Measurements from ENCODE around the gene PPP6R3. TPM values are rescaled to one million over a fixed set of nuclear protein-coding genes. Genes with fewer than 3 reads are reported as not detected.

PPP6R3 gene
- total and polyA plus RNA-seq, 5 experiments from 2014 or later: 44.0 to 169 (median 46.6) TPM

- Mint-ChIP-seq H3K27ac (no peak overlapping the region), H3K36me3 (peaks cover 0 to 8% (median 2%) of the 10 kb centered on the region in 3 donors), H3K9me3 (peaks cover 0 to 23% (median 12%) of the 10 kb centered on the region in 9 donors), H3K27me3 (peaks cover 0 to 24% (median 7%) of the 10 kb centered on the region in 5 donors), H3K4me3 (no peak overlapping the region), H3K4me1 (no peaks in the 10 kb centered on the region)
- DNase-seq (no peak), ATAC-seq (no peak)
- POLR2A ChIA-PET: no interaction called here
Measured at GRCh38 chr11:68641880-68642279, 181.3 kb downstream of the PPP6R3 start.

GRCh38 chr11:68643585-68643984, 183.0 kb downstream of the PPP6R3 start:
- DNase-seq: no peak
- no peak for ATAC-seq
- peaks cover 6 to 37% (median 19%) of the 10 kb centered on the region in 9 donors for H3K9me3 Mint-ChIP-seq
- H3K4me3 Mint-ChIP-seq: no peak overlapping the region
- H3K36me3 Mint-ChIP-seq: peaks cover 0 to 16% (median 2%) of the 10 kb centered on the region in 3 donors
- no peaks in the 10 kb centered on the region for H3K4me1 Mint-ChIP-seq
- H3K27me3 Mint-ChIP-seq: peaks cover 0 to 25% (median 9%) of the 10 kb centered on the region in 5 donors
- peak overlapping the region in 1 of 10 donors; percentile 13 for H3K27ac Mint-ChIP-seq
- POLR2A ChIA-PET: no interaction called here

- POLR2A ChIA-PET: no interaction called here
- no peak overlapping the region for H3K4me3 Mint-ChIP-seq
- ATAC-seq (no peak), DNase-seq (no peak)
- H3K27me3 Mint-ChIP-seq: peaks cover 5 to 27% (median 18%) of the 10 kb centered on the region in 5 donors
- no peak overlapping the region for H3K27ac Mint-ChIP-seq
- peaks cover 6 to 37% (median 19%) of the 10 kb centered on the region in 9 donors for H3K9me3 Mint-ChIP-seq
- H3K4me1 Mint-ChIP-seq: no peaks in the 10 kb centered on the region
- peaks cover 0 to 16% (median 2%) of the 10 kb centered on the region in 3 donors for H3K36me3 Mint-ChIP-seq
Measured at GRCh38 chr11:68646832-68647231, 186.3 kb downstream of the PPP6R3 start.

- H3K27ac Mint-ChIP-seq: no peak overlapping the region
- no peak overlapping the region for H3K4me3 Mint-ChIP-seq
- peaks cover 0 to 16% (median 5%) of the 10 kb centered on the region in 3 donors for H3K36me3 Mint-ChIP-seq
- DNase-seq: no peak
- H3K9me3 Mint-ChIP-seq: peaks cover 6 to 34% (median 21%) of the 10 kb centered on the region in 9 donors
- POLR2A ChIA-PET: no interaction called here
- ATAC-seq: no peak
- H3K4me1 Mint-ChIP-seq: no peaks in the 10 kb centered on the region
- H3K27me3 Mint-ChIP-seq: peaks cover 7 to 34% (median 26%) of the 10 kb centered on the region in 5 donors
Measured at GRCh38 chr11:68649851-68650555, 189.5 kb downstream of the PPP6R3 start.

- POLR2A ChIA-PET: no interaction called here
- ATAC-seq: no peak
- no peaks in the 10 kb centered on the region for H3K4me1 Mint-ChIP-seq
- no peak overlapping the region for H3K4me3 Mint-ChIP-seq
- no peak for DNase-seq
- peak overlapping the region in 1 of 10 donors; percentile 65 for H3K27ac Mint-ChIP-seq
- H3K9me3 Mint-ChIP-seq: peaks cover 10 to 37% (median 20%) of the 10 kb centered on the region in 9 donors
- peaks cover 7 to 34% (median 27%) of the 10 kb centered on the region in 5 donors for H3K27me3 Mint-ChIP-seq
- H3K36me3 Mint-ChIP-seq: peaks cover 0 to 22% (median 5%) of the 10 kb centered on the region in 3 donors
Measured at GRCh38 chr11:68650801-68651200, 190.2 kb downstream of the PPP6R3 start.

- POLR2A ChIA-PET: no interaction called here
- H3K9me3 Mint-ChIP-seq: peaks cover 8 to 31% (median 14%) of the 10 kb centered on the region in 9 donors
- H3K4me1 Mint-ChIP-seq: no peaks in the 10 kb centered on the region
- no peak overlapping the region for H3K4me3 Mint-ChIP-seq
- H3K27me3 Mint-ChIP-seq: peaks cover 4 to 33% (median 31%) of the 10 kb centered on the region in 5 donors
- DNase-seq: no peak
- no peak for ATAC-seq
- peaks cover 0 to 16% (median 5%) of the 10 kb centered on the region in 3 donors for H3K36me3 Mint-ChIP-seq
- no peak overlapping the region for H3K27ac Mint-ChIP-seq
Measured at GRCh38 chr11:68651208-68651984, 190.8 kb downstream of the PPP6R3 start.

- Mint-ChIP-seq H3K4me1 (no peaks in the 10 kb centered on the region), H3K36me3 (peaks cover 0 to 12% (median 3%) of the 10 kb centered on the region in 3 donors), H3K27me3 (peaks cover 3 to 34% (median 28%) of the 10 kb centered on the region in 5 donors), H3K27ac (no peak overlapping the region), H3K9me3 (peaks cover under 1 to 23% (median 9%) of the 10 kb centered on the region in 9 donors), H3K4me3 (no peak overlapping the region)
- POLR2A ChIA-PET: no interaction called here
- DNase-seq: no peak
- ATAC-seq: no peak
Measured at GRCh38 chr11:68651985-68652682, 191.6 kb downstream of the PPP6R3 start.

- Mint-ChIP-seq H3K4me1 (peaks cover 0 to under 1% (median 0%) of the 10 kb centered on the region in 4 donors), H3K4me3 (no peak overlapping the region), H3K27me3 (peaks cover 2 to 34% (median 24%) of the 10 kb centered on the region in 5 donors), H3K9me3 (peaks cover 0 to 17% (median 3%) of the 10 kb centered on the region in 9 donors), H3K27ac (no peak overlapping the region), H3K36me3 (peaks cover 0 to 6% (median 3%) of the 10 kb centered on the region in 3 donors)
- ATAC-seq (no peak), DNase-seq (peak in 1 of 10 donors; percentile 23)
- POLR2A ChIA-PET: no interaction called here
Measured at GRCh38 chr11:68652683-68653156, 192.2 kb downstream of the PPP6R3 start.

- H3K4me1 Mint-ChIP-seq: peaks cover 0 to 3% (median 0%) of the 10 kb centered on the region in 4 donors
- H3K36me3 Mint-ChIP-seq: peaks cover 0 to 6% (median 3%) of the 10 kb centered on the region in 3 donors
- POLR2A ChIA-PET: no interaction called here
- H3K27ac Mint-ChIP-seq: no peak overlapping the region
- H3K27me3 Mint-ChIP-seq: peaks cover 2 to 36% (median 26%) of the 10 kb centered on the region in 5 donors
- no peak for ATAC-seq
- peak in 1 of 10 donors; percentile 42 for DNase-seq
- no peak overlapping the region for H3K4me3 Mint-ChIP-seq
- H3K9me3 Mint-ChIP-seq: peaks cover 0 to 12% (median 3%) of the 10 kb centered on the region in 9 donors
Measured at GRCh38 chr11:68653486-68654430, 193.2 kb downstream of the PPP6R3 start.

- peaks cover 0 to 6% (median 3%) of the 10 kb centered on the region in 3 donors for H3K36me3 Mint-ChIP-seq
- DNase-seq (no peak), ATAC-seq (no peak)
- peaks cover 0 to 3% (median 0%) of the 10 kb centered on the region in 4 donors for H3K4me1 Mint-ChIP-seq
- no peak overlapping the region for H3K27ac Mint-ChIP-seq
- POLR2A ChIA-PET: no interaction called here
- peaks cover 0 to 12% (median 3%) of the 10 kb centered on the region in 9 donors for H3K9me3 Mint-ChIP-seq
- H3K4me3 Mint-ChIP-seq: no peak overlapping the region
- H3K27me3 Mint-ChIP-seq: peaks cover 2 to 28% (median 18%) of the 10 kb centered on the region in 5 donors
Measured at GRCh38 chr11:68654978-68655377, 194.4 kb downstream of the PPP6R3 start.

- no peak overlapping the region for H3K4me3 Mint-ChIP-seq
- peaks cover 0 to 12% (median 3%) of the 10 kb centered on the region in 9 donors for H3K9me3 Mint-ChIP-seq
- no peak for DNase-seq
- POLR2A ChIA-PET: no interaction called here
- ATAC-seq: no peak
- peaks cover 0 to 3% (median 0%) of the 10 kb centered on the region in 4 donors for H3K4me1 Mint-ChIP-seq
- H3K36me3 Mint-ChIP-seq: peaks cover 0 to 6% (median 3%) of the 10 kb centered on the region in 3 donors
- H3K27me3 Mint-ChIP-seq: peaks cover 2 to 26% (median 16%) of the 10 kb centered on the region in 5 donors
- H3K27ac Mint-ChIP-seq: no peak overlapping the region
Measured at GRCh38 chr11:68655406-68655805, 194.9 kb downstream of the PPP6R3 start.

All from naive thymus-derived CD8-positive, alpha-beta T cell (primary cell).